Panc1 (cell line): Measurements from ENCODE around the gene OR9A4. TPM values are rescaled to one million over a fixed set of nuclear protein-coding genes. Genes with fewer than 3 reads are reported as not detected.

Experiments used
- ATAC-seq: fragments of 200-7000 bp; cut with Tn5 transposase; 2 replicates; pipeline ENCODE4 v1.9.1; 2020; ENCODE audit warnings: mild to moderate bottlenecking, moderate library complexity
- BruUV-seq: library from RNA; stranded (reverse); fragments of 400-500 nt; replicated peaks from 2 replicates; lab custom pipeline; 2021; lab: Mats Ljungman, UMichigan
- CTCF ChIA-PET: fragments of 300-600 bp; sonication (Branson Sonifier 250); formaldehyde crosslinking; loops from one replicate; lab custom pipeline; 2022; ENCODE audit warnings: antibody characterized with exemption; lab: Charles Lee
- POLR2A ChIA-PET: fragments of 300-600 bp; sonication (Branson Sonifier 250); formaldehyde crosslinking; loops from one replicate; lab custom pipeline; 2022; ENCODE audit warnings: antibody characterized with exemption; lab: Charles Lee
- DNase-seq: peaks from one replicate; pipeline ENCODE4 v3.0.0-alpha.2; 2010; ENCODE audit warnings: low read depth, low spot score
- H3K27ac ChIP-seq: 2 replicates; pipeline ENCODE4 v1.5.1; 2011; ENCODE audit warnings: mild to moderate bottlenecking, low read length, inconsistent platforms
- H3K27me3 ChIP-seq: fragments of 200-500 bp; sonication (Bioruptor generic); 2 replicates; pipeline ENCODE4 v1.6.0; 2014; ENCODE audit warnings: low read length, inconsistent platforms; ENCODE audit not compliant: control insufficient read depth, insufficient read depth
- H3K36me3 ChIP-seq: fragments of 200-500 bp; sonication (Bioruptor generic); 2 replicates; pipeline ENCODE4 v1.5.1; 2014; ENCODE audit warnings: inconsistent platforms, mild to moderate bottlenecking, low read length, moderate library complexity; ENCODE audit not compliant: control insufficient read depth, insufficient read depth
- H3K4me1 ChIP-seq: 2 replicates; pipeline ENCODE4 v1.5.1; 2011; ENCODE audit warnings: inconsistent platforms, mild to moderate bottlenecking, low read length, moderate library complexity; ENCODE audit not compliant: control insufficient read depth, insufficient read depth
- H3K4me3 ChIP-seq, 2 experiments: 2 replicates each; pipeline ENCODE4 v1.5.1; 2011 to 2012; ENCODE audit warnings: low read depth in 2 of 2, low read length in 2 of 2, mild to moderate bottlenecking in 2 of 2, inconsistent platforms in 1 of 2, moderate library complexity in 1 of 2
- H3K9me3 ChIP-seq: fragments of 200-500 bp; sonication (Bioruptor generic); 2 replicates; pipeline ENCODE4 v1.5.1; 2014; ENCODE audit warnings: low read depth, mild to moderate bottlenecking, inconsistent platforms, low read length, moderate library complexity; ENCODE audit not compliant: control insufficient read depth, insufficient read depth
- POLR2AphosphoS5 ChIP-seq: IDR thresholded peaks from 2 replicates; pipeline ENCODE4 v1.6.1; 2012; ENCODE audit warnings: mild to moderate bottlenecking, low read depth, low read length, moderate library complexity
- REST ChIP-seq, 2 experiments: IDR thresholded peaks; 2 replicates each; pipeline ENCODE4 v1.6.1; 2011 to 2012; ENCODE audit warnings: low read depth in 2 of 2, control low read depth in 1 of 2, low read length in 1 of 2, mild to moderate bottlenecking in 1 of 2, moderate library complexity in 1 of 2; ENCODE audit not compliant: insufficient read depth in 1 of 2
- SIN3A ChIP-seq: IDR thresholded peaks from 2 replicates; pipeline ENCODE4 v1.6.1; 2012; ENCODE audit warnings: low read depth, mild to moderate bottlenecking, low read length, moderate library complexity, borderline replicate concordance; ENCODE audit not compliant: insufficient read depth
- TCF7L2 ChIP-seq: IDR thresholded peaks from 2 replicates; pipeline ENCODE4 v1.6.1; 2011; ENCODE audit warnings: mild to moderate bottlenecking, low read depth, low read length, inconsistent platforms
- in situ Hi-C: cut with HindIII; loops from 2 replicates; pipeline ENCODE4 v1.10.0; 2016; ENCODE audit warnings: low sequenced_read_pairs, low pct_unique_long_range_greater_than_20kb
- intact Hi-C: fragments of 100-400 bp; cut with micrococcal nuclease; formaldehyde crosslinking; loops from one replicate; pipeline ENCODE4 v1.10.0; 2022; ENCODE audit not compliant: unreplicated experiment
- total RNA-seq: library from RNA; stranded (reverse); gene quantifications from one replicate; pipeline ENCODE4 v1.2.1, GENCODE V29; 2021; ENCODE audit not compliant: unreplicated experiment
- TF ChIP-seq, protein P1 (sequence below): fragments of 450-650 bp; IDR thresholded peaks from 2 replicates; pipeline ENCODE4 v1.5.1; 2017; ENCODE audit warnings: mild to moderate bottlenecking

The OR9A4 gene
- total RNA-seq, 1 experiment from 2014 or later: not detected

DNA sequence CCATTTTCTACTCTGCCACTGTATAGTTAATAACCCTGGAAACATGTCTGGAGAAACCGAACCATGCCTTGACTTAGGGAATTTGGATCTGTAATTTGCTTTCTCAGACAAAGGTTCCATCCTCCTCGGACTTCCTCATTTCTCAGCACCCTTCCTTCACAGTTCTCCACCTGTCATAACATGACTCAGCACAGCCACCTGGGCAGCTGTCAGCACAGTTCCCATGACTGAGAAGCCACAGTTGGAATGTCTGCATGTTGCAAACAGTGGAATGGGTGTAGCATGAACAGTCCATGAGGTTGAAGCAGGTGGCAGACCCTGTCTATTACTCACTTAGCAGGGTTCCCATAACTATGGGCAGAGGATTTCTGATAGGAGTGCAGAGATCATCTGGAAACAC, 634 bp upstream of the OR9A4 start:
- Histone ChIP-seq H3K9me3 (no peaks in the 10 kb centered on the region), H3K27me3 (no peaks in the 10 kb centered on the region), H3K27ac (no peak overlapping the region), H3K4me3 (no peak overlapping the region), H3K4me1 (no peaks in the 10 kb centered on the region), H3K36me3 (no peaks in the 10 kb centered on the region)
- ChIA-PET POLR2A (no interaction called here), CTCF (no interaction called here)
- in situ Hi-C loops: no loop called here
- TF ChIP-seq SIN3A: no peak
- TF ChIP-seq, protein P1, sequence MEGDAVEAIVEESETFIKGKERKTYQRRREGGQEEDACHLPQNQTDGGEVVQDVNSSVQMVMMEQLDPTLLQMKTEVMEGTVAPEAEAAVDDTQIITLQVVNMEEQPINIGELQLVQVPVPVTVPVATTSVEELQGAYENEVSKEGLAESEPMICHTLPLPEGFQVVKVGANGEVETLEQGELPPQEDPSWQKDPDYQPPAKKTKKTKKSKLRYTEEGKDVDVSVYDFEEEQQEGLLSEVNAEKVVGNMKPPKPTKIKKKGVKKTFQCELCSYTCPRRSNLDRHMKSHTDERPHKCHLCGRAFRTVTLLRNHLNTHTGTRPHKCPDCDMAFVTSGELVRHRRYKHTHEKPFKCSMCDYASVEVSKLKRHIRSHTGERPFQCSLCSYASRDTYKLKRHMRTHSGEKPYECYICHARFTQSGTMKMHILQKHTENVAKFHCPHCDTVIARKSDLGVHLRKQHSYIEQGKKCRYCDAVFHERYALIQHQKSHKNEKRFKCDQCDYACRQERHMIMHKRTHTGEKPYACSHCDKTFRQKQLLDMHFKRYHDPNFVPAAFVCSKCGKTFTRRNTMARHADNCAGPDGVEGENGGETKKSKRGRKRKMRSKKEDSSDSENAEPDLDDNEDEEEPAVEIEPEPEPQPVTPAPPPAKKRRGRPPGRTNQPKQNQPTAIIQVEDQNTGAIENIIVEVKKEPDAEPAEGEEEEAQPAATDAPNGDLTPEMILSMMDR: no peak
- TF ChIP-seq TCF7L2: no peak
- no peak for TF ChIP-seq POLR2AphosphoS5
- TF ChIP-seq REST (IDR thresholded peaks at IDR 0.05; ENCODE audit: insufficient read depth in 1 of 2, low read depth in 2 of 2, low read length in 1 of 2): no peak
- intact Hi-C loops: no loop called here
- BruUV-seq: no TSS peak
- ATAC-seq (no peak), DNase-seq (no peak)

GRCh38 chr7:141920281-141920680, 4.1 kb downstream of the OR9A4 start:
- no peaks in the 10 kb centered on the region for H3K27me3 ChIP-seq
- in situ Hi-C loops (no loop called here), intact Hi-C loops (no loop called here)
- no TSS peak for BruUV-seq
- ATAC-seq (no peak), DNase-seq (no peak)
- CTCF ChIA-PET: no interaction called here
- H3K9me3 ChIP-seq: no peaks in the 10 kb centered on the region
- TF ChIP-seq REST (IDR thresholded peaks at IDR 0.05; ENCODE audit: insufficient read depth in 1 of 2, low read depth in 2 of 2, low read length in 1 of 2): no peak
- TF ChIP-seq, protein P1: no peak
- no peak for TF ChIP-seq SIN3A
- no peak for TF ChIP-seq TCF7L2
- no peak for TF ChIP-seq POLR2AphosphoS5
- POLR2A ChIA-PET: no interaction called here
- no peaks in the 10 kb centered on the region for H3K36me3 ChIP-seq
- no peaks in the 10 kb centered on the region for H3K4me1 ChIP-seq
- H3K27ac ChIP-seq: no peak overlapping the region
- H3K4me3 ChIP-seq: no peak overlapping the region
